B cell (primary cell): Measurements from ENCODE around the gene CCDC24.

Source experiments
- EZH2 ChIP-seq: IDR thresholded peaks from 2 replicates; pipeline ENCODE4 v1.6.1; 2012; ENCODE audit warnings: borderline replicate concordance, low read depth, mild to moderate bottlenecking, moderate library complexity, low read length; ENCODE audit not compliant: insufficient read depth, poor library complexity, severe bottlenecking
- TF ChIP-seq, protein P1 (sequence below): fragments of 200-600 bp; IDR thresholded peaks from one replicate; pipeline ENCODE4 v1.8.0; 2022; ENCODE audit warnings: antibody characterized with exemption, mild to moderate bottlenecking

DNA sequence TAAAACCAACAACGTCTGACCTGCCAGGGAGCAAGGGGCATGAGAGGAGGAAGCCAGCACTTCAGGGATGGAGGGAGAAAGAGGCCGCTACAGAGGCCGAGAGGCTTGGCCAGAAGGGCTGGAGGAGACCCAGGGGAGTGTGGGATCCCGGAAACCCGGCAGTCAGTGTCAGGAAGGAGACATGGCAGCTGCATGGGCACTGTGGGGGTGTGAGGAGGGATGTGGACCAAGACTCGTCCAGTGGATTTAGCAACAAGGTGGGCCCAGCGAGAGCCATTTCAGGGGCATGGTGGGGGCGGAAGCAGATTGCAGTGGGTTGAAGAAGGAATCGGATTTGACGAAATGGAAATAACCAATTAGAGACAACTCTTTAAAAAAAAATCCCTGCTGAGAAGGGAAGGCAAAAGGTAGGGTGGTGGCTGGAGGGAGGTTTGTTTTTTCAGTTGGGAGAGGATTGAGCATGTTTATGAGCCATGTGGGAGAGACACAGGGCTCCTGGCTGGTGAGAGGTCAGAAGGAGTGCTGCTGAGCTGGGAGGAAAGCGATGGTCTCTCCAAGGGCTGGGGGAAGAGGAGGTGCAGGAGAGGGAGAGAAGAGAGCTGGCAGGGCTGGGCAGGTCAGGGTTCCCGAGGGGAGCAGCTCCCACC is 8.0 kb upstream of the CCDC24 start:
- TF ChIP-seq, protein P1, sequence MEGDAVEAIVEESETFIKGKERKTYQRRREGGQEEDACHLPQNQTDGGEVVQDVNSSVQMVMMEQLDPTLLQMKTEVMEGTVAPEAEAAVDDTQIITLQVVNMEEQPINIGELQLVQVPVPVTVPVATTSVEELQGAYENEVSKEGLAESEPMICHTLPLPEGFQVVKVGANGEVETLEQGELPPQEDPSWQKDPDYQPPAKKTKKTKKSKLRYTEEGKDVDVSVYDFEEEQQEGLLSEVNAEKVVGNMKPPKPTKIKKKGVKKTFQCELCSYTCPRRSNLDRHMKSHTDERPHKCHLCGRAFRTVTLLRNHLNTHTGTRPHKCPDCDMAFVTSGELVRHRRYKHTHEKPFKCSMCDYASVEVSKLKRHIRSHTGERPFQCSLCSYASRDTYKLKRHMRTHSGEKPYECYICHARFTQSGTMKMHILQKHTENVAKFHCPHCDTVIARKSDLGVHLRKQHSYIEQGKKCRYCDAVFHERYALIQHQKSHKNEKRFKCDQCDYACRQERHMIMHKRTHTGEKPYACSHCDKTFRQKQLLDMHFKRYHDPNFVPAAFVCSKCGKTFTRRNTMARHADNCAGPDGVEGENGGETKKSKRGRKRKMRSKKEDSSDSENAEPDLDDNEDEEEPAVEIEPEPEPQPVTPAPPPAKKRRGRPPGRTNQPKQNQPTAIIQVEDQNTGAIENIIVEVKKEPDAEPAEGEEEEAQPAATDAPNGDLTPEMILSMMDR, result no peak
- TF ChIP-seq EZH2, result no peak
